ENCODE results near the gene TBC1D16. TPM values are rescaled to one million over a fixed set of nuclear protein-coding genes. Genes with fewer than 3 reads are reported as not detected.
"Not testable (repeated sequence)": the region's sequence is repeated elsewhere in the genome, so short reads cannot be mapped to it uniquely, and the experiment has no call there.

Gene TBC1D16
- total and polyA plus RNA-seq, 2 donors from 2014 or later, result 9.1 to 68.0 TPM

GRCh38 chr17:79959042-79959441 is 76.6 kb downstream of the TBC1D16 start:
- Histone ChIP-seq H3K9ac (ENCODE audit: low read length in 3 of 3) (no peak overlapping the region), H3K4me1 (ENCODE audit: control insufficient read depth in 2 of 3, insufficient read depth in 2 of 3, low read depth in 1 of 3, low read length in 3 of 3) (no peaks in the 10 kb centered on the region), H3K9me3 (ENCODE audit: control insufficient read depth in 2 of 3, insufficient read depth in 1 of 3, low read length in 3 of 3) (peaks cover 0 to 2% (median 0%) of the 10 kb centered on the region in 3 donors), H3K27me3 (ENCODE audit: control insufficient read depth, insufficient read depth, low read length) (no peaks in the 10 kb centered on the region), H3K36me3 (ENCODE audit: control insufficient read depth in 2 of 3, insufficient read depth in 3 of 3, low read length in 3 of 3) (no peaks in the 10 kb centered on the region), H3K4me3 (ENCODE audit: low read length in 3 of 3) (no peak overlapping the region), H3K27ac (ENCODE audit: low read depth in 2 of 2, low read length in 2 of 2) (no peak overlapping the region)
- no peak for FAIRE-seq
- intact Hi-C loops (cut with DNase I), result no loop called here
- DNase-seq, result no peak
- no peak for TF ChIP-seq CTCF (IDR thresholded peaks at IDR 0.05; ENCODE audit: borderline replicate concordance, extremely low read depth, insufficient read depth)

GRCh38 chr17:79956853-79957252 is 78.8 kb downstream of the TBC1D16 start:
- intact Hi-C loops (cut with DNase I), result no loop called here
- FAIRE-seq, result no peak

GRCh38 chr17:79956441-79956735 is 79.3 kb downstream of the TBC1D16 start:
- H3K4me3 ChIP-seq (ENCODE audit: low read length in 3 of 3); H3K27me3 ChIP-seq (ENCODE audit: control insufficient read depth, insufficient read depth, low read length); H3K27ac ChIP-seq (ENCODE audit: low read depth in 2 of 2, low read length in 2 of 2); intact Hi-C loops (cut with DNase I); DNase-seq; H3K36me3 ChIP-seq (ENCODE audit: control insufficient read depth in 2 of 3, insufficient read depth in 3 of 3, low read length in 3 of 3); H3K9me3 ChIP-seq (ENCODE audit: control insufficient read depth in 2 of 3, insufficient read depth in 1 of 3, low read length in 3 of 3); FAIRE-seq; H3K9ac ChIP-seq (ENCODE audit: low read length in 3 of 3): not testable (repeated sequence)
- H3K4me1 ChIP-seq (ENCODE audit: control insufficient read depth in 2 of 3, insufficient read depth in 2 of 3, low read depth in 1 of 3, low read length in 3 of 3), result peaks cover 0 to 15% (median 15%) of the 10 kb centered on the region in 3 donors

More at GRCh38 chr17:79956853-79957252, 78.8 kb downstream of the TBC1D16 start:
- H3K27ac ChIP-seq (ENCODE audit: low read depth in 2 of 2, low read length in 2 of 2), result no peak overlapping the region
- H3K4me3 ChIP-seq (ENCODE audit: low read length in 3 of 3), result no peak overlapping the region
- no peak overlapping the region for H3K9ac ChIP-seq (ENCODE audit: low read length in 3 of 3)
- H3K4me1 ChIP-seq (ENCODE audit: control insufficient read depth in 2 of 3, insufficient read depth in 2 of 3, low read depth in 1 of 3, low read length in 3 of 3), result peaks cover 0 to 14% (median 12%) of the 10 kb centered on the region in 3 donors
- H3K9me3 ChIP-seq (ENCODE audit: control insufficient read depth in 2 of 3, insufficient read depth in 1 of 3, low read length in 3 of 3), result peaks cover 0 to 2% (median 0%) of the 10 kb centered on the region in 3 donors
- TF ChIP-seq CTCF (IDR thresholded peaks at IDR 0.05; ENCODE audit: borderline replicate concordance, extremely low read depth, insufficient read depth), result no peak
- no peaks in the 10 kb centered on the region for H3K27me3 ChIP-seq (ENCODE audit: control insufficient read depth, insufficient read depth, low read length)
- no peaks in the 10 kb centered on the region for H3K36me3 ChIP-seq (ENCODE audit: control insufficient read depth in 2 of 3, insufficient read depth in 3 of 3, low read length in 3 of 3)
- peak in 2 of 5 donors; percentile 26 to 65 for DNase-seq

DNA sequence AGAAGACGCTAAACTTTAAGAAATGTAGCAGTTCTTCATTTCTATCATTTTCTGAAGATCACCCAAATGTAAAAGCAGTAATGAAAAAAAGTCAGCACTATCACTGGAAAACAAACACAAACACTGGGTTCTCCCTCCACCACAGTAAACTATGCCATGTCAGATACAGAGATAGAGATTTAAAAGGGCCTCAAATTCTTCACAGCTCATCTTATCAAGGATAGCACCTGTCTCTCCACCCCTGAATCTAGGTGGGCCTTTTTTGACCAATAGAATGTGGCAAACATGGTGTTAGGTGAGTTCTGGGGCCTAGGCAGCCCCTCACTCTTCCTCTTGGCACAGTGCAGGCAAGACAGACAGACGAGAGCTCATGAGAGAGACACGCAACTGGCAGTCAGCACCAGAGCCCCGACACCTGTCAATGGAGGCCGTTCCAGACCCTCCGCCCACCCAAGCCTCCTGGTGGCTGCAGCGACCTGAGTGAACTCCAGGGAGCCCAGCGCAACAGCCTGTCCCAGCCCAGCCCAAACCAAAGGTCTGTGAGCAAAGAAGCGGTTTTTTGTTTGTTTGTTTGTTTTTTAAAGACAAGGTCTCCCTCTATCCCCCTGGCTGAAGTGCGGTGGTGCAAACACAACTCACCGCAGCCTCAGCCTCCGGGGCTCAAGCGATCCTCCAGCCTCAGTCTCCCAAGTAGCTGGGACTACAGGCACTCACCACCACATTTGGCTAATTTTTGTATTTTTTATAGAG is 79.8 kb downstream of the TBC1D16 start:
- no peak for TF ChIP-seq CTCF (IDR thresholded peaks at IDR 0.05; ENCODE audit: borderline replicate concordance, extremely low read depth, insufficient read depth)
- DNase-seq, result peak in 2 of 5 donors; percentile 27 to 53

More for the DNA sequence above, 79.8 kb downstream of the TBC1D16 start:
- Histone ChIP-seq H3K27me3 (ENCODE audit: control insufficient read depth, insufficient read depth, low read length) (no peaks in the 10 kb centered on the region), H3K27ac (ENCODE audit: low read depth in 2 of 2, low read length in 2 of 2) (no peak overlapping the region), H3K9me3 (ENCODE audit: control insufficient read depth in 2 of 3, insufficient read depth in 1 of 3, low read length in 3 of 3) (no peaks in the 10 kb centered on the region), H3K4me1 (ENCODE audit: control insufficient read depth in 2 of 3, insufficient read depth in 2 of 3, low read depth in 1 of 3, low read length in 3 of 3) (peaks cover 0 to 15% (median 15%) of the 10 kb centered on the region in 3 donors), H3K36me3 (ENCODE audit: control insufficient read depth in 2 of 3, insufficient read depth in 3 of 3, low read length in 3 of 3) (no peaks in the 10 kb centered on the region), H3K4me3 (ENCODE audit: low read length in 3 of 3) (no peak overlapping the region), H3K9ac (ENCODE audit: low read length in 3 of 3) (no peak overlapping the region)
- FAIRE-seq, result no peak
- intact Hi-C loops (cut with DNase I), result no loop called here
